ENCODE data around the gene LRP1.

Gene LRP1

DNA sequence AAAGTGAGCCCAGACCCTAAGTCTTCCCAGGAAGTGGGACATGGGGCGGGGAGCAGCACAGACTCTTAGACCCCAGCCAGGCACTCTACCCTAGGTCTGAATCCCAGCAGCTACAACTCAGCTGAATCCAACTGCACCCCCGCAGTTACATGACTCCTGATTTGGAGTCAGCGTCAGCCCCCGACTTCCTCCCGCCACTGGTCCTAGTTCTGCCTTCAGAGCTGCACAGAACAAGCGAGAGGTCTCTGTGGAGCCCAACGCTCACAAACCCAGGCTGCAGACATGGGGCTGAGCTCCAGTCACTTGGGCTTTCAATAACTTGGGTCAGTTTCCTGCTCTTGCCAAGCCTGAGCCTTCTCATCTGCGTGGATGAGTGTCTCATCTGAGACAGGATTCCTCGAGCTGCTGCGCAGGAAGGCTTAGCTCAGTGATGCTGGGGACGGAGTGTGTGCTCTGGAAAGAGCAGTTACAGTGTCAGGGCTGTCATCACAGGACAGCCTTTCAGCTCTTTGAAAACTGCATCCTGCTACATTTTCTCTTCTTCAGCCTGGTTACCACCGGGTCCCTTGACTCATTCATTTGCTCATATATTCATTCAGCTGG lies 57.7 kb downstream of the LRP1 start:
- no peaks in the 10 kb centered on the region for H3K9me3 ChIP-seq
- no peak overlapping the region for H3K27ac ChIP-seq
- no peaks in the 10 kb centered on the region for H3K4me1 ChIP-seq
- intact Hi-C loops (cut with DNase I; ENCODE audit: low total_unique reads): no loop called here
- H3K36me3 ChIP-seq: peaks cover 81 to 92% (median 91%) of the 10 kb centered on the region in 3 donors
- no peak overlapping the region for H3K4me3 ChIP-seq
- TF ChIP-seq, protein P1, sequence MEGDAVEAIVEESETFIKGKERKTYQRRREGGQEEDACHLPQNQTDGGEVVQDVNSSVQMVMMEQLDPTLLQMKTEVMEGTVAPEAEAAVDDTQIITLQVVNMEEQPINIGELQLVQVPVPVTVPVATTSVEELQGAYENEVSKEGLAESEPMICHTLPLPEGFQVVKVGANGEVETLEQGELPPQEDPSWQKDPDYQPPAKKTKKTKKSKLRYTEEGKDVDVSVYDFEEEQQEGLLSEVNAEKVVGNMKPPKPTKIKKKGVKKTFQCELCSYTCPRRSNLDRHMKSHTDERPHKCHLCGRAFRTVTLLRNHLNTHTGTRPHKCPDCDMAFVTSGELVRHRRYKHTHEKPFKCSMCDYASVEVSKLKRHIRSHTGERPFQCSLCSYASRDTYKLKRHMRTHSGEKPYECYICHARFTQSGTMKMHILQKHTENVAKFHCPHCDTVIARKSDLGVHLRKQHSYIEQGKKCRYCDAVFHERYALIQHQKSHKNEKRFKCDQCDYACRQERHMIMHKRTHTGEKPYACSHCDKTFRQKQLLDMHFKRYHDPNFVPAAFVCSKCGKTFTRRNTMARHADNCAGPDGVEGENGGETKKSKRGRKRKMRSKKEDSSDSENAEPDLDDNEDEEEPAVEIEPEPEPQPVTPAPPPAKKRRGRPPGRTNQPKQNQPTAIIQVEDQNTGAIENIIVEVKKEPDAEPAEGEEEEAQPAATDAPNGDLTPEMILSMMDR (IDR thresholded peaks at IDR 0.05): no peak
- H3K27me3 ChIP-seq: no peaks in the 10 kb centered on the region
- no peak for DNase-seq

GRCh38 chr12:57187222-57188089 lies 59.2 kb downstream of the LRP1 start:
- Histone ChIP-seq H3K27me3 (no peaks in the 10 kb centered on the region), H3K27ac (no peak overlapping the region), H3K4me3 (no peak overlapping the region), H3K4me1 (no peaks in the 10 kb centered on the region), H3K36me3 (peaks cover 89 to 95% (median 93%) of the 10 kb centered on the region in 3 donors), H3K9me3 (no peaks in the 10 kb centered on the region)
- TF ChIP-seq, protein P1 (IDR thresholded peaks at IDR 0.05): no peak
- DNase-seq: no peak
- intact Hi-C loops (cut with DNase I; ENCODE audit: low total_unique reads): no loop called here

DNA sequence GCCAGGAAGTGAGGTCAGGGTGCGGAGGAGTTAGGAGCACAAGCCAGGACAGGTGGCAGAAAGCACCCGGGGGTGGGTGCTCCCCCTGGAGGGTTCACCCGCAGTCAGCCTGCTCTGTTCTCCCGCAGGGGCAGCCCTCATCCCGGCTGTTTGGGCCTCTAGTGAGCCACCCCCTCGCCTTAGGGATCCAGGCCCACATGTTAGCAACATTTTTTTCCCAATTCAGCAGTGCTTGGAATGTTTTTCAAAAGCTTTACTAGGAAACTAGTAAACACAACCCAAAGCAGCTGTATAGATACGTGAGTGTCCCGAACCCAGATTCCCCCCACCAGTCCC lies 59.8 kb downstream of the LRP1 start:
- H3K36me3 ChIP-seq: peaks cover 95 to 100% (median 99%) of the 10 kb centered on the region in 3 donors
- TF ChIP-seq, protein P1 (IDR thresholded peaks at IDR 0.05): no peak
- no peak for DNase-seq
- no peaks in the 10 kb centered on the region for H3K9me3 ChIP-seq
- H3K27me3 ChIP-seq: no peaks in the 10 kb centered on the region
- H3K4me1 ChIP-seq: no peaks in the 10 kb centered on the region
- H3K4me3 ChIP-seq: no peak overlapping the region
- no peak overlapping the region for H3K27ac ChIP-seq
- intact Hi-C loops (cut with DNase I; ENCODE audit: low total_unique reads): no loop called here

DNA sequence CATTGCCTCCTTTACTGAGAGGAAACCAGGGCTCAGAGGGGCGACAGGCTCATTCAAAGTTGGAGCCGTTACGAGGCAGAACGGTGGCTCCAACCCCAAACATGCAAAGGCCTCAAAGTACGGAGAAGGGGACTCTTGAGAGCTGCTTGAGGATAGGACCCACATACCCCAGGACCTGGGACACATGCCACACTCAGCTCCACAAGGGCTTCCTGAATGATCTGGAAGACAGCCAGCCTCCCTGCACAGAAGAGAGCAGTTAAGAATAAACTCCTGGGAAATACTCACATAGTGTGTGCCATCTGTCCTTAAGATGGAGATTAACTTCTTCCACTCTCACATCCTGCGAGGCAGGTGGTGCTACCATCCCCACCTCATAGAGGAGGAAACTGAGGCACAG lies 61.8 kb downstream of the LRP1 start:
- no peak for DNase-seq
- Histone ChIP-seq H3K27ac (no peak overlapping the region), H3K4me1 (no peaks in the 10 kb centered on the region), H3K9me3 (no peaks in the 10 kb centered on the region), H3K36me3 (peaks cover 96 to 100% (median 100%) of the 10 kb centered on the region in 3 donors), H3K4me3 (no peak overlapping the region), H3K27me3 (no peaks in the 10 kb centered on the region)
- TF ChIP-seq, protein P1 (IDR thresholded peaks at IDR 0.05): no peak
- intact Hi-C loops (cut with DNase I; ENCODE audit: low total_unique reads): no loop called here

DNA sequence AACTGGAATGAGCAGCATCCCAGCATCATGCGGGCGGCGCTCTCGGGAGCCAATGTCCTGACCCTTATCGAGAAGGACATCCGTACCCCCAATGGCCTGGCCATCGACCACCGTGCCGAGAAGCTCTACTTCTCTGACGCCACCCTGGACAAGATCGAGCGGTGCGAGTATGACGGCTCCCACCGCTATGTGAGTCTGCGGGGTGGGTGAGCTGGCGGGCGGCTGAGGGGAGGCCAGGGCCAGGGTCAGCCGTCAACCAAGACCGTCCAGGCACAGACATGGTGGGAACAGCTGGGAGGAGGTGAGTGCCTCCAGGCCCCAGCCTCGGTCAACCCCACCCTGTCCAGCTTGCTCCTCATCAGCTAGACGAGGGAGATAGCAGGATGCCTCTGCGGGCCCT lies 62.5 kb downstream of the LRP1 start:
- intact Hi-C loops (cut with DNase I; ENCODE audit: low total_unique reads): no loop called here
- Histone ChIP-seq H3K36me3 (peaks cover 96 to 100% (median 100%) of the 10 kb centered on the region in 3 donors), H3K27ac (no peak overlapping the region)

More for the DNA sequence above, 62.5 kb downstream of the LRP1 start:
- Histone ChIP-seq H3K4me3 (no peak overlapping the region), H3K9me3 (no peaks in the 10 kb centered on the region), H3K27me3 (no peaks in the 10 kb centered on the region), H3K4me1 (no peaks in the 10 kb centered on the region)
- TF ChIP-seq, protein P1 (IDR thresholded peaks at IDR 0.05): no peak
- no peak for DNase-seq

Measured in tibial artery (tissue), 4 donors.